NCI-H510A treated with DMSO at 0.1 percent for 48 hours (cell line): Measurements from ENCODE around the gene KLHL3.
"Not testable (repeated sequence)": the region's sequence is repeated elsewhere in the genome, so short reads cannot be mapped to it uniquely, and the experiment has no call there.

Source experiments
- DNase-seq: peaks from one replicate; lab custom pipeline; 2025; lab: John Stamatoyannopoulos, UW

The KLHL3 gene

GRCh38 chr5:137668637-137669036 lies 67.3 kb downstream of the KLHL3 start:
- no peak for DNase-seq

- no peak for DNase-seq
Measured at GRCh38 chr5:137667341-137667740, 68.5 kb downstream of the KLHL3 start.

- no peak for DNase-seq
Measured at GRCh38 chr5:137666901-137667300, 69.0 kb downstream of the KLHL3 start.

- no peak for DNase-seq
Measured at GRCh38 chr5:137666461-137666850, 69.4 kb downstream of the KLHL3 start.

GRCh38 chr5:137665678-137666460 lies 70.0 kb downstream of the KLHL3 start:
- no peak for DNase-seq

GRCh38 chr5:137660349-137660817 lies 75.5 kb downstream of the KLHL3 start:
- peak; percentile 40 for DNase-seq

GRCh38 chr5:137659209-137659608 lies 76.7 kb downstream of the KLHL3 start:
- DNase-seq = no peak

GRCh38 chr5:137658324-137658723 lies 77.6 kb downstream of the KLHL3 start:
- DNase-seq = no peak

- DNase-seq = no peak
Measured at GRCh38 chr5:137657073-137657472, 78.8 kb downstream of the KLHL3 start.

GRCh38 chr5:137656558-137656957 lies 79.3 kb downstream of the KLHL3 start:
- DNase-seq = no peak

- no peak for DNase-seq
Measured at GRCh38 chr5:137651022-137651421, 84.9 kb downstream of the KLHL3 start.

GRCh38 chr5:137649228-137649935 lies 86.5 kb downstream of the KLHL3 start:
- no peak for DNase-seq

- no peak for DNase-seq
Measured at GRCh38 chr5:137648361-137648760, 87.5 kb downstream of the KLHL3 start.

GRCh38 chr5:137647401-137647800 lies 88.5 kb downstream of the KLHL3 start:
- no peak for DNase-seq

- DNase-seq = no peak
Measured at GRCh38 chr5:137646761-137647160, 89.1 kb downstream of the KLHL3 start.

GRCh38 chr5:137643081-137643480 lies 92.8 kb downstream of the KLHL3 start:
- not testable (repeated sequence) for DNase-seq

GRCh38 chr5:137642091-137642490 lies 93.8 kb downstream of the KLHL3 start:
- no peak for DNase-seq

GRCh38 chr5:137641148-137641547 lies 94.7 kb downstream of the KLHL3 start:
- DNase-seq = no peak

GRCh38 chr5:137639645-137640044 lies 96.2 kb downstream of the KLHL3 start:
- DNase-seq = no peak

- DNase-seq = no peak
Measured at GRCh38 chr5:137638841-137639240, 97.0 kb downstream of the KLHL3 start.

- DNase-seq = no peak
Measured at GRCh38 chr5:137636830-137637714, 98.8 kb downstream of the KLHL3 start.

GRCh38 chr5:137636099-137636498 lies 99.8 kb downstream of the KLHL3 start:
- no peak for DNase-seq
